GM21576 (cell line): Measurements from ENCODE around the gene CD9.

Source experiments
- ATAC-seq: cut with Tn5 transposase; IDR thresholded peaks from one replicate; pipeline ENCODE4 v1.9.1; 2021; ENCODE audit warnings: mild to moderate bottlenecking, moderate library complexity; ENCODE audit not compliant: unreplicated experiment

Gene CD9

DNA sequence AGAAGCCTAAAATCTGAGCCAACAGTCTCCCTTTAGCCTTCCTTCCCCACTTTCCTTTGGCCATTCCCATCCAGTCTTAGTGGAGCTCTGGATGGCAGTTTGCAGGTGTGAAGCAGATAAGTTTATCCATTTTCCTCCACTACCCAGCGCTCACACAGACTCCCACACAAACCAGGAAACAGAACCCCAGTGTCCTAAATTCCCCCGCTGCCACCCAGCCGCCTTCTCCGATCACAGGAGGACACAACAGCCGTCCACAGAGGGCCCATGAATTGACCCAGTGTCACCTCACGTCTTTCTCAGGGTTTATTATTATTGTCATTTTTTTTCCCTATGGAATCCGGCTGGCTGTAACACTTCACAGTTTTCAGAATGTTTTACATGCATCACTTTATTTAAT lies 16.4 kb downstream of the CD9 start:
- ATAC-seq: no peak

GRCh38 chr12:6218347-6218925 lies 18.2 kb downstream of the CD9 start:
- ATAC-seq: no peak

GRCh38 chr12:6219980-6220379 lies 19.8 kb downstream of the CD9 start:
- ATAC-seq: no peak

DNA sequence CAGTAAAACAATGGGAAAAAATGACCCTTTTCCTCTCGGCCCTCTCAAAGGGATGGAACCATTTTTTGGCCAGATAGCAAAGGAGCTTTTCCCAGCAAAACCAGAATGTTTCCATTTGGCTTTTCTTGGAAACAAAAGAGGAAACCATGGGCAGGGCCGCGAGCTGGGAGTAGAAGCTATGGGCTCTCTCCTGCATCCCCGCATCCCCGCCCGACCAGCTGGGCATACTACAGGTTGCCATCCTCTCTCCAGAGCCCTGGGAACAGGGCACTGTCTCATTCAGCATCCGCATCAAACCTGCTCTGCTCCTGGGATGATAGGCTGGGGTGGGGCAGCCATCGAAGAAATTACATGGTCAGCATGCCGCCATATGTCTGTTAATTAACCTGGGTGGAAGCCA lies 20.9 kb downstream of the CD9 start:
- ATAC-seq: no peak

- no peak for ATAC-seq
These were observed 22.0 kb downstream of the CD9 start for GRCh38 chr12:6222078-6222654.

GRCh38 chr12:6223545-6223944 lies 23.3 kb downstream of the CD9 start:
- no peak for ATAC-seq

DNA sequence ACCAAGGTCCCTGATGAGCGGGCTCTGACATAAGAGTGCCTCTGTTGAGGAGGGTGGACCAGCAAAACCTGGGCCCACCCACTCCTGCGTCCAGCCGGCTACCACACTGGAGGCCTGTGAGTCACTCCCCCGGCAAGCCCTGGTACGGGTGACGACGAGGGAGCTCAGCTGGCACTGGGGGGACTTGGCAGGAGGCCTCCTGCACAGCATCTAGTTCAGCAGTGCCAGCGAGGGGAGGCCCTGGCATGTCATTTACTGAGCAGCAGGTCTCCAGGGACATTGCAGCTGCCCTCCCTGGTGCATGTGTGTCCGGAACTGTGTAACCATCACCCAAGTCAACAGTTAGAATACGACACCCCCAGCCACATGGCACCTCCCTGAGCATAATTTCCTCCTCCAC lies 24.4 kb downstream of the CD9 start:
- no peak for ATAC-seq

- no peak for ATAC-seq
These were observed 25.4 kb downstream of the CD9 start for GRCh38 chr12:6225630-6226001.

- ATAC-seq: no peak
These were observed 25.9 kb downstream of the CD9 start for GRCh38 chr12:6226002-6226678.

- no peak for ATAC-seq
These were observed 26.5 kb downstream of the CD9 start for GRCh38 chr12:6226679-6227051.

GRCh38 chr12:6228535-6229223 lies 28.5 kb downstream of the CD9 start:
- no peak for ATAC-seq

DNA sequence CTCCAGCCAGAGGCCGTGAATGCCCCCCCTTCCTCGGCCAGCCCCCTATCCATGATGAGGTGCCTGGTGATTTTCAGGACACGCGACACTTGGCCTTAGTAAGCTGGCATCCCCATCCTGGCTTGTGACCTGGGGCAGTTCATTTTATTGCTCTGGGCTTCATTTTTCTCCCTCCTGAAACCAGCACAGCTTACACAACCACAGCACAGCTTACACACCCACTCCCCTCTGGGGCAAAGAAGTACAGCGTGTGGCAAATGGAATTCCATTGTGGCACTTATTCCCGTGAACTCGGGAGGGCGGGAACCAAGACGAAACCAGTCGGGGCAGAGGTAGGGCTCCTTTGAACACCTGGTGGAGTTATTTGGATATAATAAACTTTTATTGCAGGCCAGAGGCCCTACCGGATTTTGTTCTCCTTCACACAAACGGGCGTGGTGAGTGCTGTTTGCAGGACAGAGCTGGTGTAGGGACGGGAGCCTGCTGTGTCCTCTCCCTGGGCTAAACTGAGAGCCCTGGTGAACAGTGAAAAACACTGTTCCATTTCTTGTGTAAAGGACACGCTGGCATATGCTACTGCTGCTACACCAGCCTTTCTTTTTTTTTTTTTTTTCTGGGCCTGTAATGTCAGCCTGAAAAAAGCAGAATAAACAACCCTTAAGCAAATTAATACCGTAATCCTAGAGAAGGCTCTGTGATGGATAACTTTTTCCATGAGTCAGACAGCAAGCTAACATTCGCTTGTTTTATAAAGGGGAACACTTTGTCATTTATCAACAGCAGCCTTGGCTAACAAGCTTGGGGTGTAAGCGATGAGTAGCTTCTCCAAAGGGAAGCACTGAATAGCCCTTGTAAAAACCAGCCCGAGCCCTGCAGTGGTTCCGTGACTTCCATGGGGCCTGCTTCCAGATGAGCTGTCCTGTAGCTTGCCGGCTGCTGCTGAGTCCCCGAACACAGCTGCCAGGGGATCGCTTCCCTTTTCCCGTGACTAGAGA lies 29.3 kb downstream of the CD9 start:
- ATAC-seq: no peak

GRCh38 chr12:6230321-6231110 lies 30.3 kb downstream of the CD9 start:
- no peak for ATAC-seq

DNA sequence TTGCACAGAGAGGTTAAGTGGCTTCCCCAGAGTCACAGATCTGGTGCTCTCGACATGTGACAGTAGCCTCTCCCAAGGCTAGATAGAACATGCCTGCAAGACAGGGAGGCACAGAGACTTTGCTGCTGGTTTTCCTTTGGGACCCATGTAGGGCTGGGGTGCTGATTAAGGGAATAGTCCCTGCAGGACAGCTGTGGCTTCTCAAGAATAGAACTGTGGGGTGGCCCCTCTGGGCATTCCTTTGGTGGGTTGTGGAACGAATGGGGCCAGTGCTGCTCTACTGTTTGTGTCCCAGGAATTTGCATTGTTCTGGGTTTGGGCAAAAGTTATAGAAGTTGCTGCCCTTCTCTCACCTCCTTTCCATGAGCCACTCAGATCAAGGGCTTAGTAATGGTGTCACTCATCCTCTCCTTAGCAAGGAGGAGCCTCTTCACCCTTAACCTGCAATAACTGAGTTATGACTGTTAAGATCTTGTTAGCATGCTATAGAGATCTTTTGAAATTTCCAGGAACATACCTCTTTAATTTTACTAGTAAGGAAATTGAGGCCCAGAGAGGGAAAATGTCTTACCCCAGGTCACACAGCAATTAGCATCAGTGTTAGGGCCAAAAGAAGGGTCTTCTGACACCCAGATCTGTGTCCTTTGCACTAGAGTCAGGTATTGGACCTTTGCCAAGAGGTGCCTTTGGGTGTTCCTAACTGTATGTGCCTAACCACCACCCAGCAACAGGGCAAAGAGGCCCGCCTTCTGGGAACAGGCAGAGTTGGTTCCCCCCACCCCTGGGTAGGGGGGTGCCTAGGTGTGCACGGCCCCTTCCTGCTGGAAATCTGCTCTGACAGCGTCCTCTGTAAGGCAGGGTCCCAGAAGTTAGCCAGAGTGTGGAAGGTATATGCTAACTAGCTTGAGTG lies 31.4 kb downstream of the CD9 start:
- ATAC-seq: no peak

- no peak for ATAC-seq
These were observed 33.1 kb downstream of the CD9 start for GRCh38 chr12:6233121-6233971.

DNA sequence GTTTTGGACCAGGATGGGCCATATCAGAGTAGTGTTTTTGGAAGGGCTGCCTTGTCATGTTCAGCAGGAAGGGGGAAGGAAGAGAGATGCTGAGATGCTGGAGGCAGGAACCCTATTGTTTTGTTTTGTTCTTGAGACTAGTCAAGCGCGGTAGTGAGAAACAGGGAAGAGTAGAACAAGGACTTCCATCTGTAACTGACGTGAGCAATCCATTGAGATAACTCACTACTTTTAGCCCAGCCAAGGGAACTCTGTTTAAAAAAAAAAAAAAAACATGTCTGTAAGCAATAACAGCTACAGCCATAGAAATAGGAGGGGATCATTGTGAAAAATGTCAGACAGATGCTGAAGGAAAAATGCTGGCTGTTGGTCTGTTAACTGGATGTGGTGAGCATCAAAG lies 34.0 kb downstream of the CD9 start:
- ATAC-seq: no peak

GRCh38 chr12:6234906-6235305 lies 34.7 kb downstream of the CD9 start:
- no peak for ATAC-seq

GRCh38 chr12:6235499-6235898 lies 35.3 kb downstream of the CD9 start:
- no peak for ATAC-seq
